Upper lobe of left lung (tissue), 6 donors: Measurements from ENCODE around the gene RWDD2A. TPM values are rescaled to one million over a fixed set of nuclear protein-coding genes. Genes with fewer than 3 reads are reported as not detected.

Source experiments
- ATAC-seq, 2 donors: fragments of 200-7000 bp; cut with Tn5 transposase; one replicate each; pipeline ENCODE4 v1.9.1; 2022; ENCODE audit warnings: mild to moderate bottlenecking in 2 of 2, moderate library complexity in 2 of 2; ENCODE audit not compliant: low FRiP score in 2 of 2
- DNase-seq, 2 donors: peaks; one replicate each; pipeline ENCODE4 v3.0.0-alpha.2; 2019 to 2020
- H3K27ac ChIP-seq, 4 donors: fragments of 200-600 bp; sonication (generic); one replicate each; pipeline ENCODE4 v1.5.1; 2016 to 2019
- H3K27me3 ChIP-seq, 4 donors: fragments of 200-600 bp; sonication (generic); one replicate each; pipeline ENCODE4 v1.5.1; 2017 to 2019
- H3K36me3 ChIP-seq, 4 donors: fragments of 200-600 bp; sonication (generic); one replicate each; pipeline ENCODE4 v1.5.1; 2016 to 2019
- H3K4me1 ChIP-seq, 4 donors: fragments of 200-600 bp; sonication (generic); one replicate each; pipeline ENCODE4 v1.5.1; 2018 to 2019
- H3K4me3 ChIP-seq, 4 donors: fragments of 200-600 bp; sonication (generic); one replicate each; pipeline ENCODE4 v1.5.1; 2017 to 2019; ENCODE audit warnings: mild to moderate bottlenecking in 2 of 4, moderate library complexity in 1 of 4
- H3K9me3 ChIP-seq, 4 donors: fragments of 200-600 bp; sonication (generic); one replicate each; pipeline ENCODE4 v1.5.1; 2018 to 2019
- CTCF ChIP-seq, 6 experiments: fragments of 450-650 bp in 4 of 6; fragments of 200-600 bp in 2 of 6; sonication (generic) in 2 of 6; IDR thresholded peaks; one replicate each; pipeline ENCODE4 v1.5.1; 2016 to 2019; ENCODE audit warnings: antibody characterized with exemption in 6 of 6
- EP300 ChIP-seq, 4 donors: sonication (generic); formaldehyde crosslinking; IDR thresholded peaks; one replicate each; pipeline ENCODE4 v1.5.1; 2017; ENCODE audit warnings: antibody characterized with exemption in 4 of 4, control low read depth in 2 of 4
- POLR2A ChIP-seq, 4 donors: fragments of 450-650 bp; IDR thresholded peaks; one replicate each; pipeline ENCODE4 v1.5.1; 2016 to 2017; ENCODE audit warnings: antibody characterized with exemption in 4 of 4, mild to moderate bottlenecking in 2 of 4
- POLR2AphosphoS5 ChIP-seq, 2 donors: sonication (generic); formaldehyde crosslinking; IDR thresholded peaks; one replicate each; pipeline ENCODE4 v1.5.1; 2017; ENCODE audit warnings: antibody characterized with exemption in 2 of 2
- WGBS, 2 donors: methylation state at CpG; one replicate each; pipeline ENCODE4 v1.1.5; 2017 to 2018; 5-methylcytosine and 5-hydroxymethylcytosine counted together
- total RNA-seq, 6 donors: library from RNA; depleted of rRNA in 4 of 6; stranded (reverse); fragments of >200 nt in 4 of 6; gene quantifications; one replicate each; pipeline versions ENCODE4 v1.1.0 to v1.2.1, GENCODE V29; 2016 to 2021
- donor health status: DM: no; HTN: no; CAD: no; lungs with moderate emphysema.
- donor health status: DM: no; HTN: yes; CAD: no; lungs with severe emphysema.

RWDD2A gene
- total RNA-seq, 6 donors from 2014 or later, result 2.3 to 5.2 (median 3.7) TPM

GRCh38 chr6:83220121-83220520, 27.0 kb downstream of the RWDD2A start:
- Histone ChIP-seq H3K4me1 (no peaks in the 10 kb centered on the region), H3K36me3 (no peaks in the 10 kb centered on the region), H3K4me3 (no peak overlapping the region), H3K27me3 (no peaks in the 10 kb centered on the region), H3K9me3 (no peaks in the 10 kb centered on the region), H3K27ac (no peak overlapping the region)
- DNase-seq (no peak), ATAC-seq (no peak)
- TF ChIP-seq EP300 (IDR thresholded peaks at IDR 0.05), result no peak
- TF ChIP-seq POLR2AphosphoS5 (IDR thresholded peaks at IDR 0.05), result no peak
- no peak for TF ChIP-seq POLR2A (IDR thresholded peaks at IDR 0.05)
- no peak for TF ChIP-seq CTCF (IDR thresholded peaks at IDR 0.05)

GRCh38 chr6:83221276-83221675, 28.1 kb downstream of the RWDD2A start:
- WGBS, 2 donors, result 84 to 92% methylated on average over 1 of the region's 1 CpG
- Histone ChIP-seq H3K4me1 (no peaks in the 10 kb centered on the region), H3K27me3 (no peaks in the 10 kb centered on the region), H3K36me3 (no peaks in the 10 kb centered on the region), H3K4me3 (no peak overlapping the region), H3K9me3 (no peaks in the 10 kb centered on the region), H3K27ac (no peak overlapping the region)
- TF ChIP-seq CTCF (IDR thresholded peaks at IDR 0.05) (no peak), POLR2AphosphoS5 (IDR thresholded peaks at IDR 0.05) (no peak), EP300 (IDR thresholded peaks at IDR 0.05) (no peak), POLR2A (IDR thresholded peaks at IDR 0.05) (no peak)
- ATAC-seq, result no peak
- DNase-seq, result no peak

GRCh38 chr6:83221889-83222479, 28.8 kb downstream of the RWDD2A start:
- Histone ChIP-seq H3K4me3 (no peak overlapping the region), H3K27me3 (no peaks in the 10 kb centered on the region), H3K36me3 (no peaks in the 10 kb centered on the region), H3K4me1 (no peaks in the 10 kb centered on the region), H3K27ac (no peak overlapping the region), H3K9me3 (no peaks in the 10 kb centered on the region)
- no peak for DNase-seq
- 47 to 60% methylated on average over 3 of the region's 3 CpGs for WGBS, 2 donors
- TF ChIP-seq CTCF (IDR thresholded peaks at IDR 0.05), result peak in 4 of 6 experiments; percentile 0 to 34 (median 27)
- no peak for TF ChIP-seq EP300 (IDR thresholded peaks at IDR 0.05)
- ATAC-seq, result peak in 1 of 2 donors; percentile 42

- DNase-seq (no peak), ATAC-seq (no peak)
- Histone ChIP-seq H3K27ac (no peak overlapping the region), H3K36me3 (no peaks in the 10 kb centered on the region), H3K9me3 (no peaks in the 10 kb centered on the region), H3K27me3 (no peaks in the 10 kb centered on the region), H3K4me3 (no peak overlapping the region), H3K4me1 (no peaks in the 10 kb centered on the region)
- TF ChIP-seq CTCF (IDR thresholded peaks at IDR 0.05) (no peak), EP300 (IDR thresholded peaks at IDR 0.05) (no peak), POLR2AphosphoS5 (IDR thresholded peaks at IDR 0.05) (no peak), POLR2A (IDR thresholded peaks at IDR 0.05) (no peak)
- 58 to 67% methylated on average over 1 of the region's 1 CpG for WGBS, 2 donors
Measured at GRCh38 chr6:83226517-83226916, 33.4 kb downstream of the RWDD2A start.

GRCh38 chr6:83231146-83231545, 38.0 kb downstream of the RWDD2A start:
- Histone ChIP-seq H3K27me3 (no peaks in the 10 kb centered on the region), H3K36me3 (no peaks in the 10 kb centered on the region), H3K4me3 (no peak overlapping the region), H3K27ac (no peak overlapping the region), H3K9me3 (no peaks in the 10 kb centered on the region), H3K4me1 (no peaks in the 10 kb centered on the region)
- 58 to 67% methylated on average over 1 of the region's 1 CpG for WGBS, 2 donors
- ATAC-seq (no peak), DNase-seq (no peak)
- TF ChIP-seq POLR2A (IDR thresholded peaks at IDR 0.05) (no peak), EP300 (IDR thresholded peaks at IDR 0.05) (no peak), POLR2AphosphoS5 (IDR thresholded peaks at IDR 0.05) (no peak), CTCF (IDR thresholded peaks at IDR 0.05) (no peak)
